Measurements from ENCODE around the gene LRRC75A. TPM values are rescaled to one million over a fixed set of nuclear protein-coding genes. Genes with fewer than 3 reads are reported as not detected.
A peak's percentile ranks its signal among the peaks of the same experiment; 100 is the strongest.
"Not testable (repeated sequence)": the region's sequence is repeated elsewhere in the genome, so short reads cannot be mapped to it uniquely, and the experiment has no call there.

Gene LRRC75A
- total RNA-seq, 1 experiment from 2014 or later, result 22.9 TPM

GRCh38 chr17:16453493-16453851, 38.5 kb downstream of the LRRC75A start:
- H3K4me3 Mint-ChIP-seq, result no peak overlapping the region
- POLR2A ChIA-PET, result no interaction called here
- no peaks in the 10 kb centered on the region for H3K9me3 Mint-ChIP-seq

GRCh38 chr17:16452268-16452667, 39.7 kb downstream of the LRRC75A start:
- H3K9me3 Mint-ChIP-seq; H3K4me3 Mint-ChIP-seq; POLR2A ChIA-PET; ATAC-seq; H3K27me3 Mint-ChIP-seq (ENCODE audit: low read depth); DNase-seq (ENCODE audit: low spot score); H3K27ac Mint-ChIP-seq: not testable (repeated sequence)
- Mint-ChIP-seq H3K4me1 (peaks cover 16% of the 10 kb centered on the region), H3K36me3 (peaks cover 28% of the 10 kb centered on the region)
- CTCF ChIA-PET, result interaction anchor here (0.7 to 8.3 kb wide), 16 partner anchors 9 to 147 kb away, joined by 3 to 204 read pairs (median 14); partner anchors contain the start of gene LRRC75A

More at GRCh38 chr17:16453493-16453851, 38.5 kb downstream of the LRRC75A start:
- Mint-ChIP-seq H3K27ac (peak overlapping the region; percentile 73), H3K27me3 (ENCODE audit: low read depth) (no peaks in the 10 kb centered on the region), H3K4me1 (peaks cover 16% of the 10 kb centered on the region), H3K36me3 (peaks cover 19% of the 10 kb centered on the region)
- ATAC-seq, result no peak
- no peak for DNase-seq (ENCODE audit: low spot score)
- CTCF ChIA-PET, result interaction anchor here (0.6 to 8.3 kb wide), 29 partner anchors 10 to 424 kb away, joined by 3 to 204 read pairs (median 6); partner anchors contain the start of genes CCDC144A, LRRC75A, TRPV2 and ZNF287
- TF ChIP-seq TP53 (CRISPR knock-in tag; IDR thresholded peaks at IDR 0.05), result no peak
- TF ChIP-seq MLX (CRISPR knock-in tag; IDR thresholded peaks at IDR 0.05), result no peak
- no peak for TF ChIP-seq ZNF263 (CRISPR knock-in tag; IDR thresholded peaks at IDR 0.05; ENCODE audit: low read depth)
- no peak for TF ChIP-seq ATF6 (CRISPR knock-in tag; IDR thresholded peaks at IDR 0.05)
- no peak; the same call in 1 of the 2 replicates for TF ChIP-seq ZNF121 (CRISPR knock-in tag; IDR thresholded peaks at IDR 0.05)
- TF ChIP-seq AFF4 (CRISPR knock-in tag; IDR thresholded peaks at IDR 0.05; ENCODE audit: borderline replicate concordance), result no peak
- TF ChIP-seq SP1 (CRISPR knock-in tag; conservative IDR thresholded peaks at IDR 0.05), result no peak
- no peak for TF ChIP-seq CREM (CRISPR knock-in tag; IDR thresholded peaks at IDR 0.05)
- TF ChIP-seq CDX4 (CRISPR knock-in tag; IDR thresholded peaks at IDR 0.05; ENCODE audit: borderline replicate concordance), result no peak
- TF ChIP-seq FOXP1 (CRISPR knock-in tag; IDR thresholded peaks at IDR 0.05; ENCODE audit: borderline replicate concordance), result no peak
- no peak for TF ChIP-seq ZNF232 (CRISPR knock-in tag; IDR thresholded peaks at IDR 0.05)
- no peak for TF ChIP-seq MYBL2 (CRISPR knock-in tag; IDR thresholded peaks at IDR 0.05)
- TF ChIP-seq SMAD3 (CRISPR knock-in tag; IDR thresholded peaks at IDR 0.05; ENCODE audit: borderline replicate concordance), result no peak
- no peak for TF ChIP-seq ZBTB21 (CRISPR knock-in tag; IDR thresholded peaks at IDR 0.05; ENCODE audit: borderline replicate concordance)
- no peak for TF ChIP-seq ZNF219 (CRISPR knock-in tag; IDR thresholded peaks at IDR 0.05; ENCODE audit: borderline replicate concordance)
- no peak for TF ChIP-seq ZNF281 (CRISPR knock-in tag; IDR thresholded peaks at IDR 0.05)
- TF ChIP-seq E2F4 (CRISPR knock-in tag; IDR thresholded peaks at IDR 0.05; ENCODE audit: borderline replicate concordance, low read depth), result no peak
- no peak for TF ChIP-seq NR2C2 (CRISPR knock-in tag; IDR thresholded peaks at IDR 0.05)
- no peak for TF ChIP-seq PRRX2 (CRISPR knock-in tag; IDR thresholded peaks at IDR 0.05)
- no peak for TF ChIP-seq ZNF317 (CRISPR knock-in tag; IDR thresholded peaks at IDR 0.05; ENCODE audit: borderline replicate concordance, low read depth)
